ENCODE data around the gene RBP3. TPM values are rescaled to one million over a fixed set of nuclear protein-coding genes. Genes with fewer than 3 reads are reported as not detected.

The RBP3 gene
- polyA plus RNA-seq, 4 donors = 0.01 to 0.03 TPM; not detected in 2

DNA sequence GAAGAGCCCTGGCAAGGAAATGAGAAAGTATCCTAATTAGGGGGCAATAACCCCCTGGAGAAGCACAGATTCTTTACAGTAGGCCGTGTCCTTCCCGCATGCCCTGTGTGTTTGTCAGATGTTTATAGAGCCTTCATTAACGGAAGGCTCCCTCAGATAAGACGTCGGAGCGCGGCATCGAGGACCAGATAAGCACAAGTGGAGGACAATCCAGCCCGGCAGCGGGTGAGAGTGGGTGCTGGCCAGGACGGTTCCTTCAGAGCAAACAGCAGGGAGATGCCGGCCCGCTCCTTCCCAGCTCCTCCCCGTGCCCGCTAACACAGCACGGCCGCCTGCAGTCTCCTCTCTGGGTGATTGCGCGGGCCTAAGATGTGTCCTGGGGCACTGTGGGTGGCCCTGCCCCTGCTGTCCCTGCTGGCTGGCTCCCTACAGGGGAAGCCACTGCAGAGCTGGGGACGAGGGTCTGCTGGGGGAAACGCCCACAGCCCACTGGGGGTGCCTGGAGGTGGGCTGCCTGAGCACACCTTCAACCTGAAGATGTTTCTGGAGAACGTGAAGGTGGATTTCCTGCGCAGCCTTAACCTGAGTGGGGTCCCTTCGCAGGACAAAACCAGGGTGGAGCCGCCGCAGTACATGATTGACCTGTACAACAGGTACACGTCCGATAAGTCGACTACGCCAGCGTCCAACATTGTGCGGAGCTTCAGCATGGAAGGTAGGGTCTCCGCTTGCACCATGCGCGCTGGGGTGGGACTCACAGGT lies 25.7 kb upstream of the RBP3 start, which contains the start of gene GDF2:
TSS of gene GDF2 (plus strand) at position 155 of the 762 bp plus-strand sequence. CDS start at position 370, 215 bp downstream.
- H3K27ac ChIP-seq (ENCODE audit: low read depth in 1 of 3, low read length in 2 of 3) = no peak within 1 kb of the TSS

DNA sequence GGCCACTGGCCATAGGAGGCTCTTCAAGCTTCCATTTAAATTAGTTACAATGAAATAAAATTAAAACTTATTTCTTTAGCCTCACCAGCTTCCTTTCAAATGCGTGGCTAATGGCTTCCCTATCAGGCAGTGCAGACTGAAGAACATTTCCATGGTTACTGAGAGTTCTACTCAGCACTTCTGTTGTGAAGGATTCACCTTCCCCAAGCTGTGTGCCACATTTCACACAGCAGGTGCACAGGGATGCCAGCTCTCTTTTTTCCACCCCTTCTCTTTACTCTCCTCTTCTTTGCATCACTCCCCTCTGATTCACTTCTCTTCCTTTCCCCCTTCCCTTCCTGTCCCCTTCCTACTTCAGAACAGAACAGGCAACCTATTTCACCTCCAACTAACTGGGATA lies 25.1 kb upstream of the RBP3 start:
- H3K27me3 ChIP-seq (ENCODE audit: control insufficient read depth in 3 of 3, insufficient read depth in 3 of 3, low read length in 3 of 3) = peaks cover 0 to 19% (median 0%) of the 10 kb centered on the region in 3 donors
- no peak for FAIRE-seq
- WGBS, 3 donors = 47 to 70% (median 67%) methylated on average over 1 of the region's 1 CpG
- H3K9me3 ChIP-seq (ENCODE audit: control insufficient read depth in 2 of 2, insufficient read depth in 1 of 2, low read depth in 1 of 2, low read length in 1 of 2) = no peaks in the 10 kb centered on the region
- H3K4me3 ChIP-seq (ENCODE audit: low read depth in 1 of 3, low read length in 3 of 3) = no peak overlapping the region
- H3K4me1 ChIP-seq (ENCODE audit: control insufficient read depth in 3 of 3, insufficient read depth in 2 of 3, low read depth in 1 of 3, low read length in 2 of 3) = no peaks in the 10 kb centered on the region
- DNase-seq = no peak
- no peak overlapping the region for H3K27ac ChIP-seq (ENCODE audit: low read depth in 1 of 3, low read length in 2 of 3)
- no peaks in the 10 kb centered on the region for H3K36me3 ChIP-seq (ENCODE audit: control insufficient read depth in 3 of 3, insufficient read depth in 2 of 3, low read depth in 1 of 3, low read length in 3 of 3)

More for the DNA sequence above, 25.7 kb upstream of the RBP3 start, which contains the start of gene GDF2:
- H3K9me3 ChIP-seq (ENCODE audit: control insufficient read depth in 2 of 2, insufficient read depth in 1 of 2, low read depth in 1 of 2, low read length in 1 of 2) = no peaks in the 10 kb centered on the region
- no peaks in the 10 kb centered on the region for H3K36me3 ChIP-seq (ENCODE audit: control insufficient read depth in 3 of 3, insufficient read depth in 2 of 3, low read depth in 1 of 3, low read length in 3 of 3)
- H3K4me3 ChIP-seq (ENCODE audit: low read depth in 1 of 3, low read length in 3 of 3) = no peak within 1 kb of the TSS
- DNase-seq (no peak), FAIRE-seq (no peak)
- H3K27me3 ChIP-seq (ENCODE audit: control insufficient read depth in 3 of 3, insufficient read depth in 3 of 3, low read length in 3 of 3) = peaks cover 0 to 19% (median 0%) of the 10 kb centered on the region in 3 donors
- no peaks in the 10 kb centered on the region for H3K4me1 ChIP-seq (ENCODE audit: control insufficient read depth in 3 of 3, insufficient read depth in 2 of 3, low read depth in 1 of 3, low read length in 2 of 3)
- 57 to 75% (median 70%) methylated on average over 33 to 35 of the region's 35 CpGs for WGBS, 3 donors

DNA sequence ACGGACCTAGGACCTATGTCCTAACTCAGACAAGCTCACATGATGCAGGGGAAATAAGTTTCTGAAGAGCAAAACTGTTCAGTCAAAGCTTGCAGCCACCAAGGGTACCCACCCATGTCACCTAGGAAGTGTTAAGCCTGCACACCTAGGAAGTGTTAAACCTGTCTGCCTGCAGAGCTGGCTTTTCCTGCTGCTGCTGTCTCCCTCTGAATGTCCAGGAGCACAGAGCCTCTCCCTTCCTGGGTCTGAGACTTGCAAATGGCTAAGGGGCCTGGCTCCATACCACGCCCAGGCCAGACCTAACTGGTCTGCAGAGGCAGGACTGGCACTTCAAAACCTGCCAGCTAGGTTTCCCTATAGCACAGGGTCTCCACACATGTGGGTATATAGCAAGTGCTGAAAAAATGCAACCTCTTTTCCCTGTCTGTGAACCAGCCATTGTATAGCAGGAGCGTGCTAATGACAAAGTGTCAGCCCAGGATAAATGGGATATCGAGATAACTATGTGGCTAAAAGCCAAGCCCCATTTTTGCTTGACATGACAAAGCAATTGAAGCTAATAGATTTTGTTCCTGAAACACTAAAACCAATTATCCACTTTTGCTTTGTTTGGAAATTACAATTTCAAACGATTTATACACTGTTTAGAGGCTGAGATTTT lies 24.4 kb upstream of the RBP3 start:
- Histone ChIP-seq H3K9me3 (ENCODE audit: control insufficient read depth in 2 of 2, insufficient read depth in 1 of 2, low read depth in 1 of 2, low read length in 1 of 2) (no peaks in the 10 kb centered on the region), H3K4me3 (ENCODE audit: low read depth in 1 of 3, low read length in 3 of 3) (no peak overlapping the region), H3K36me3 (ENCODE audit: control insufficient read depth in 3 of 3, insufficient read depth in 2 of 3, low read depth in 1 of 3, low read length in 3 of 3) (no peaks in the 10 kb centered on the region), H3K27me3 (ENCODE audit: control insufficient read depth in 3 of 3, insufficient read depth in 3 of 3, low read length in 3 of 3) (peaks cover 0 to 19% (median 0%) of the 10 kb centered on the region in 3 donors), H3K4me1 (ENCODE audit: control insufficient read depth in 3 of 3, insufficient read depth in 2 of 3, low read depth in 1 of 3, low read length in 2 of 3) (no peaks in the 10 kb centered on the region), H3K27ac (ENCODE audit: low read depth in 1 of 3, low read length in 2 of 3) (no peak overlapping the region)
- no peak for DNase-seq
- no peak for FAIRE-seq
- 42 to 52% (median 48%) methylated on average over 5 of the region's 5 CpGs for WGBS, 3 donors

DNA sequence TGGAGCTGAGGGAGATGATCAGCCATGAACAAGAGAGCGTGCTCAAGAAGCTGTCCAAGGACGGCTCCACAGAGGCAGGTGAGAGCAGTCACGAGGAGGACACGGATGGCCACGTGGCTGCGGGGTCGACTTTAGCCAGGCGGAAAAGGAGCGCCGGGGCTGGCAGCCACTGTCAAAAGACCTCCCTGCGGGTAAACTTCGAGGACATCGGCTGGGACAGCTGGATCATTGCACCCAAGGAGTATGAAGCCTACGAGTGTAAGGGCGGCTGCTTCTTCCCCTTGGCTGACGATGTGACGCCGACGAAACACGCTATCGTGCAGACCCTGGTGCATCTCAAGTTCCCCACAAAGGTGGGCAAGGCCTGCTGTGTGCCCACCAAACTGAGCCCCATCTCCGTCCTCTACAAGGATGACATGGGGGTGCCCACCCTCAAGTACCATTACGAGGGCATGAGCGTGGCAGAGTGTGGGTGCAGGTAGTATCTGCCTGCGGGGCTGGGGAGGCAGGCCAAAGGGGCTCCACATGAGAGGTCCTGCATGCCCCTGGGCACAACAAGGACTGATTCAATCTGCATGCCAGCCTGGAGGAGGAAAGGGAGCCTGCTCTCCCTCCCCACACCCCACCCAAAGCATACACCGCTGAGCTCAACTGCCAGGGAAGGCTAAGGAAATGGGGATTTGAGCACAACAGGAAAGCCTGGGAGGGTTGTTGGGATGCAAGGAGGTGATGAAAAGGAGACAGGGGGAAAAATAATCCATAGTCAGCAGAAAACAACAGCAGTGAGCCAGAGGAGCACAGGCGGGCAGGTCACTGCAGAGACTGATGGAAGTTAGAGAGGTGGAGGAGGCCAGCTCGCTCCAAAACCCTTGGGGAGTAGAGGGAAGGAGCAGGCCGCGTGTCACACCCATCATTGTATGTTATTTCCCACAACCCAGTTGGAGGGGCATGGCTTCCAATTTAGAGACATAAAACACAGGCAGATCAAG lies 22.6 kb upstream of the RBP3 start:
- no peaks in the 10 kb centered on the region for H3K36me3 ChIP-seq (ENCODE audit: control insufficient read depth in 3 of 3, insufficient read depth in 2 of 3, low read depth in 1 of 3, low read length in 3 of 3)
- 93 to 94% (median 94%) methylated on average over 30 of the region's 30 CpGs for WGBS, 3 donors
- FAIRE-seq = no peak

DNA sequence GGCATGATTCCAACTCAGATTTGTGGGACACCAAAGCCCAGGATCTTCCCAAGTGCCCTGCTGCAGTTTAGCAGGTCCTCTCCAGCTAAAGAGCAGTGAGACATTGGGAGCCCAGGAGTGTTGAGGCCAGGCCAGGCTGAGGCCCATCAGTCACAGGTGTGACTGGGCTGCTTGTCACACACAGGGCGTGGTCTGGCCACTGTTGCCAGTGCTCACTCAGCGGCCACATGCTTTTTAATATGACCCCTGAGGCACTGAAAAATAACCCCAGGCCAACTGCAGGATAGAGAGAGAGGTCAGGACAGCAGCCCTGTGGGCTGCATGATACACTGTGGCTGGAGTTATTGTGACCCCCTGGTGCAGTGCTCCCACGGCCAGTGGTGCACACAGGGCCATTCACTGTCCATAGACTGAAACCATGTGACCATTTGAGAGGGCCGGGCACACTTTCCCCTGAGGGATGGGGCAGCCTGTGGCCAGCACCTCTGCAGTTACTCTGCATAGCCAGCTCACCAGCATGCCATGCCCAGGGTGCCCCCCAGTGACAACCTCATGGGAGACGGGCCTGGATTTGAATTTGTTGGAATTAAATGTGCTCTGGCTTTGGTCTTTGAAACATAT lies 21.7 kb upstream of the RBP3 start:
- Histone ChIP-seq H3K36me3 (ENCODE audit: control insufficient read depth in 3 of 3, insufficient read depth in 2 of 3, low read depth in 1 of 3, low read length in 3 of 3) (no peaks in the 10 kb centered on the region), H3K4me3 (ENCODE audit: low read depth in 1 of 3, low read length in 3 of 3) (no peak overlapping the region), H3K27me3 (ENCODE audit: control insufficient read depth in 3 of 3, insufficient read depth in 3 of 3, low read length in 3 of 3) (peaks cover 0 to 12% (median 0%) of the 10 kb centered on the region in 3 donors), H3K27ac (ENCODE audit: low read depth in 1 of 3, low read length in 2 of 3) (no peak overlapping the region), H3K4me1 (ENCODE audit: control insufficient read depth in 3 of 3, insufficient read depth in 2 of 3, low read depth in 1 of 3, low read length in 2 of 3) (peaks cover 0 to 9% (median 7%) of the 10 kb centered on the region in 3 donors), H3K9me3 (ENCODE audit: control insufficient read depth in 2 of 2, insufficient read depth in 1 of 2, low read depth in 1 of 2, low read length in 1 of 2) (no peaks in the 10 kb centered on the region)
- WGBS, 3 donors = 60 to 72% (median 68%) methylated on average over 5 of the region's 5 CpGs
- no peak for FAIRE-seq
- DNase-seq = peak in 1 of 2 donors; percentile 32

More for the DNA sequence above, 22.6 kb upstream of the RBP3 start:
- Histone ChIP-seq H3K27ac (ENCODE audit: low read depth in 1 of 3, low read length in 2 of 3) (no peak overlapping the region), H3K9me3 (ENCODE audit: control insufficient read depth in 2 of 2, insufficient read depth in 1 of 2, low read depth in 1 of 2, low read length in 1 of 2) (no peaks in the 10 kb centered on the region), H3K4me3 (ENCODE audit: low read depth in 1 of 3, low read length in 3 of 3) (no peak overlapping the region), H3K27me3 (ENCODE audit: control insufficient read depth in 3 of 3, insufficient read depth in 3 of 3, low read length in 3 of 3) (peaks cover 0 to 19% (median 0%) of the 10 kb centered on the region in 3 donors), H3K4me1 (ENCODE audit: control insufficient read depth in 3 of 3, insufficient read depth in 2 of 3, low read depth in 1 of 3, low read length in 2 of 3) (peaks cover 0 to 9% (median 3%) of the 10 kb centered on the region in 3 donors)
- no peak for DNase-seq

DNA sequence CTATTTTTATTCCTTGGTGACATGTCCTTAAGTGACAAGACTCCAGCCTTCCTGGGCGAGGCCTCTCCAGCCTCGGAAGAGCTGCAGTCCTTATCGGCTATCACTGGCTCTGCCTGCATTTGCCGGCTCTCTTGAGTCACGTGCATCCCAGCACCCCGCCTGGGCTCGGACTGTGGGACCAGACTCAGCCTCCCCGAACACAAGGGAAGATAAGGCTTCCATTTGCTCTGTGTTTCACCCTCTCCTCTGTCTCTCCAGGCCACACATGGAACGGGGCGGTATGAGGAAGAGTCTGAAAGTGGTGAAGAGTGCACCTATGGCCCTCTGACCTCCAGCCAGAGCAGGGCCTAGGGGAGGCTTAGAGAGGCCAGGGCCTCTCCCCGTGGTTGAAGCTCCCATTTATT lies 21.2 kb upstream of the RBP3 start:
- no peak overlapping the region for H3K4me3 ChIP-seq (ENCODE audit: low read depth in 1 of 3, low read length in 3 of 3)
- H3K9me3 ChIP-seq (ENCODE audit: control insufficient read depth in 2 of 2, insufficient read depth in 1 of 2, low read depth in 1 of 2, low read length in 1 of 2) = no peaks in the 10 kb centered on the region
- peaks cover 0 to 9% (median 7%) of the 10 kb centered on the region in 3 donors for H3K4me1 ChIP-seq (ENCODE audit: control insufficient read depth in 3 of 3, insufficient read depth in 2 of 3, low read depth in 1 of 3, low read length in 2 of 3)
- WGBS, 3 donors = 57 to 74% (median 72%) methylated on average over 11 of the region's 11 CpGs
- DNase-seq = peak in 1 of 2 donors; percentile 18
- FAIRE-seq = no peak
- no peak overlapping the region for H3K27ac ChIP-seq (ENCODE audit: low read depth in 1 of 3, low read length in 2 of 3)
- H3K36me3 ChIP-seq (ENCODE audit: control insufficient read depth in 3 of 3, insufficient read depth in 2 of 3, low read depth in 1 of 3, low read length in 3 of 3) = no peaks in the 10 kb centered on the region
- peaks cover 0 to 9% (median 0%) of the 10 kb centered on the region in 3 donors for H3K27me3 ChIP-seq (ENCODE audit: control insufficient read depth in 3 of 3, insufficient read depth in 3 of 3, low read length in 3 of 3)

DNA sequence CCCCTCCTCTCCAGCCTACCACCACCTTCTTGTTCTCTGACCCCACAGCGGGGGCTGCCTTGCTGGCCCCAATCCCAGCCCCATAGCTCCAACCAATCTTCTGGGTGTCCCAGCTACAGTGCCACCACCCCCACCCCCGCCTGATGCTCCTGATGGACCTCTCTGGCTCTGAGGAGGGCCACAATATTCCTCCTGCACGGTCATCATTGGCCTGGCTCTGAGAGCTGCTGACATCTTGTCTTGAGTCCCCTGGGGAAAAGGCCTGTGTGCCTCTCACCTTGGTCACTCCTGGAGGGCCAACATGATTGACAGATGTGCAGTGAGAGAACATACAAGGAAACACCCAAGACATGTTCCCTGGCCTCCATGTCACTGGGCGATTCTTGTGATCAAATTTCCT lies 18.3 kb upstream of the RBP3 start:
- H3K4me1 ChIP-seq (ENCODE audit: control insufficient read depth in 3 of 3, insufficient read depth in 2 of 3, low read depth in 1 of 3, low read length in 2 of 3) = peaks cover 0 to 9% (median 7%) of the 10 kb centered on the region in 3 donors
- peak overlapping the region in 1 of 3 donors; percentile 41 for H3K27ac ChIP-seq (ENCODE audit: low read depth in 1 of 3, low read length in 2 of 3)
- H3K36me3 ChIP-seq (ENCODE audit: control insufficient read depth in 3 of 3, insufficient read depth in 2 of 3, low read depth in 1 of 3, low read length in 3 of 3) = no peaks in the 10 kb centered on the region
- WGBS, 3 donors = 76 to 93% (median 84%) methylated on average over 4 of the region's 4 CpGs
- H3K9me3 ChIP-seq (ENCODE audit: control insufficient read depth in 2 of 2, insufficient read depth in 1 of 2, low read depth in 1 of 2, low read length in 1 of 2) = no peaks in the 10 kb centered on the region
- DNase-seq (no peak), FAIRE-seq (no peak)
- peaks cover 0 to 3% (median 0%) of the 10 kb centered on the region in 3 donors for H3K27me3 ChIP-seq (ENCODE audit: control insufficient read depth in 3 of 3, insufficient read depth in 3 of 3, low read length in 3 of 3)
- H3K4me3 ChIP-seq (ENCODE audit: low read depth in 1 of 3, low read length in 3 of 3) = no peak overlapping the region

Measured in small intestine (tissue), 7 donors.